Heart left ventricle (tissue), 13 donors: ENCODE data around the gene HOXB3.

Source experiments
- CTCF ChIP-seq, 12 donors: fragments of 200-600 bp; sonication (generic) in 4 of 12; IDR thresholded peaks; one replicate each; pipeline versions ENCODE4 v1.5.0 to v1.8.0; 2018 to 2022; ENCODE audit warnings: antibody characterized with exemption in 12 of 12, mild to moderate bottlenecking in 5 of 12
- POLR2A ChIP-seq, 2 donors: fragments of 450-650 bp; IDR thresholded peaks; one replicate each; pipeline ENCODE4 v1.6.1; 2017; ENCODE audit warnings: antibody characterized with exemption in 2 of 2, mild to moderate bottlenecking in 2 of 2, moderate library complexity in 2 of 2
- donor health status: ischemic (EF 13 %, LVEDD 7.1; RV severe dilation, severe dysfunction).
- donor health status: DM: no; HTN: yes; CAD: no.
- donor health status: DM: no; HTN: no; CAD: no.
- donor health status: ischemic (EF 25% LVEDD 6.9; RV normal size, moderate dysfunction).
- donor health status: ischemic (EF 25% LVEDD 5.7; RV mildly dilated, moderate dysfunction).
- donor health status: ischemic (EF 35%, LVEDD 5.7; RV mildly dilated, moderate dysfunction).
- donor health status: nonischemic (EF 11% LVEDD 7.7; RV severe dilation, severe dysfunction).
- donor health status: DM: yes; HTN: yes; CAD: no.
- donor health status: PGD.
- donor health status: ischemic (EF 29% LVEDD 5.4; RV normal size, mild dysfunction).
- donor health status: nonischemic (EF 23%, LVEDD 6.1; RV moderate dilation, normal function).

- TF ChIP-seq POLR2A (IDR thresholded peaks at IDR 0.05) (no peak), CTCF (IDR thresholded peaks at IDR 0.05) (no peak)
These were observed 36.9 kb downstream of the HOXB3 start for GRCh38 chr17:48553190-48553547.
